ENCODE data around the gene TYW1B.

GRCh38 chr7:72538147-72538546, 289.9 kb downstream of the TYW1B start:
- TF ChIP-seq EP300 (IDR thresholded peaks at IDR 0.05): no peak
- TF ChIP-seq, protein P1, sequence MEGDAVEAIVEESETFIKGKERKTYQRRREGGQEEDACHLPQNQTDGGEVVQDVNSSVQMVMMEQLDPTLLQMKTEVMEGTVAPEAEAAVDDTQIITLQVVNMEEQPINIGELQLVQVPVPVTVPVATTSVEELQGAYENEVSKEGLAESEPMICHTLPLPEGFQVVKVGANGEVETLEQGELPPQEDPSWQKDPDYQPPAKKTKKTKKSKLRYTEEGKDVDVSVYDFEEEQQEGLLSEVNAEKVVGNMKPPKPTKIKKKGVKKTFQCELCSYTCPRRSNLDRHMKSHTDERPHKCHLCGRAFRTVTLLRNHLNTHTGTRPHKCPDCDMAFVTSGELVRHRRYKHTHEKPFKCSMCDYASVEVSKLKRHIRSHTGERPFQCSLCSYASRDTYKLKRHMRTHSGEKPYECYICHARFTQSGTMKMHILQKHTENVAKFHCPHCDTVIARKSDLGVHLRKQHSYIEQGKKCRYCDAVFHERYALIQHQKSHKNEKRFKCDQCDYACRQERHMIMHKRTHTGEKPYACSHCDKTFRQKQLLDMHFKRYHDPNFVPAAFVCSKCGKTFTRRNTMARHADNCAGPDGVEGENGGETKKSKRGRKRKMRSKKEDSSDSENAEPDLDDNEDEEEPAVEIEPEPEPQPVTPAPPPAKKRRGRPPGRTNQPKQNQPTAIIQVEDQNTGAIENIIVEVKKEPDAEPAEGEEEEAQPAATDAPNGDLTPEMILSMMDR (IDR thresholded peaks at IDR 0.05): no peak
- no peak for TF ChIP-seq POLR2A (IDR thresholded peaks at IDR 0.05)

All from tibial nerve (tissue), 4 donors.